T-cell (primary cell): ENCODE measurements around the gene ENDOD1. TPM values are rescaled to one million over a fixed set of nuclear protein-coding genes. Genes with fewer than 3 reads are reported as not detected.

ENCODE experiments used
- ATAC-seq, 4 experiments: fragments of 200-7000 bp in 3 of 4; fragments of 150-1000 bp in 1 of 4; cut with Tn5 transposase; replicated peaks in 1 of 4; 1 replicate in 3 of 4; 2 replicates in 1 of 4; pipeline ENCODE4 v1.10.0; 2021; ENCODE audit warnings: moderate library complexity in 3 of 4, mild to moderate bottlenecking in 2 of 4, moderate number of reproducible peaks in 1 of 4
- CTCF ChIA-PET, 2 donors: fragments of 300-600 bp; sonication (Branson Sonifier 250); formaldehyde crosslinking; loops; one replicate each; lab custom pipeline; 2022; ENCODE audit warnings: antibody characterized with exemption in 2 of 2; lab: Charles Lee
- POLR2A ChIA-PET, 2 donors: fragments of 300-600 bp; sonication (Branson Sonifier 250); formaldehyde crosslinking; loops; one replicate each; lab custom pipeline; 2022; ENCODE audit warnings: antibody characterized with exemption in 2 of 2; lab: Charles Lee
- DNase-seq, 35 experiments: peaks; one replicate each; pipeline versions ENCODE4 v3.0.0 to v3.0.0-alpha.2; 2013 to 2023
- H3K27ac ChIP-seq: one replicate; pipeline ENCODE4 v1.5.1; 2013; ENCODE audit warnings: low read length
- H3K27me3 ChIP-seq, 2 experiments: replicated peaks in 1 of 2; 1 replicate in 1 of 2; 2 replicates in 1 of 2; pipeline versions ENCODE4 v1.6.1 to v1.7.0; 2013; ENCODE audit warnings: low read length in 1 of 2, mixed read lengths in 1 of 2; ENCODE audit not compliant: control insufficient read depth in 2 of 2, insufficient read depth in 2 of 2; ENCODE audit errors: extremely low read depth in 1 of 2
- H3K36me3 ChIP-seq, 2 donors: 1 replicate in 1 of 2; 2 replicates in 1 of 2; pipeline versions ENCODE4 v1.6.1 to v1.7.0; 2013; ENCODE audit warnings: low read length in 1 of 2; ENCODE audit not compliant: control insufficient read depth in 2 of 2, insufficient read depth in 1 of 2; ENCODE audit errors: extremely low read depth in 1 of 2
- H3K4me1 ChIP-seq, 2 experiments: 1 replicate in 1 of 2; 2 replicates in 1 of 2; pipeline versions ENCODE4 v1.6.1 to v1.7.0; 2013; ENCODE audit warnings: low read length in 2 of 2, mixed read lengths in 1 of 2; ENCODE audit not compliant: insufficient read depth in 2 of 2, control insufficient read depth in 1 of 2; ENCODE audit errors: extremely low read depth in 1 of 2
- H3K4me3 ChIP-seq, 2 donors: 1 replicate in 1 of 2; 2 replicates in 1 of 2; pipeline versions ENCODE4 v1.5.1 to v1.7.0; 2013; ENCODE audit warnings: mild to moderate bottlenecking in 2 of 2, low read length in 1 of 2, moderate library complexity in 1 of 2; ENCODE audit not compliant: control insufficient read depth in 1 of 2; ENCODE audit errors: extremely low read depth in 1 of 2
- H3K9me3 ChIP-seq: 2 replicates; pipeline ENCODE4 v1.7.0; 2013
- H3K27ac Mint-ChIP-seq, 2 donors: one replicate each; pipeline ENCODE4 v1.8.0; 2020 to 2021; ENCODE audit warnings: mild to moderate bottlenecking in 2 of 2, mixed read lengths in 2 of 2
- H3K27me3 Mint-ChIP-seq, 2 donors: one replicate each; pipeline ENCODE4 v1.8.0; 2021 to 2022; ENCODE audit warnings: mixed read lengths in 2 of 2
- H3K36me3 Mint-ChIP-seq: one replicate; pipeline ENCODE4 v1.8.0; 2021; ENCODE audit warnings: mixed read lengths
- H3K4me1 Mint-ChIP-seq, 3 donors: one replicate each; pipeline ENCODE4 v1.8.0; 2020 to 2022; ENCODE audit warnings: mixed read lengths in 3 of 3, mild to moderate bottlenecking in 1 of 3
- H3K4me3 Mint-ChIP-seq, 3 donors: one replicate each; pipeline ENCODE4 v1.8.0; 2020 to 2022; ENCODE audit warnings: mild to moderate bottlenecking in 3 of 3, mixed read lengths in 3 of 3, moderate library complexity in 3 of 3
- H3K9me3 Mint-ChIP-seq, 3 donors: one replicate each; pipeline ENCODE4 v1.8.0; 2020 to 2022; ENCODE audit warnings: mixed read lengths in 3 of 3
- WGBS: methylation state at CpG from one replicate; pipeline ENCODE4 v1.1.5; 2013; ENCODE audit warnings: missing lambda C conversion rate; ENCODE audit not compliant: insufficient coverage; 5-methylcytosine and 5-hydroxymethylcytosine counted together
- total RNA-seq, 35 experiments: library from RNA in 6 of 35; stranded (reverse) in 6 of 35; fragments of 120-200 nt in 1 of 35; gene quantifications; one replicate each; pipeline versions ENCODE4 v1.2.1 to v1.2.4 and lab custom pipeline; 2013 to 2026

Gene ENDOD1
- total RNA-seq, 5 donors from 2014 or later (not counting 1 experiment from before 2014, with no cell fraction given): 7.4 to 13.1 (median 9.8) TPM

DNA sequence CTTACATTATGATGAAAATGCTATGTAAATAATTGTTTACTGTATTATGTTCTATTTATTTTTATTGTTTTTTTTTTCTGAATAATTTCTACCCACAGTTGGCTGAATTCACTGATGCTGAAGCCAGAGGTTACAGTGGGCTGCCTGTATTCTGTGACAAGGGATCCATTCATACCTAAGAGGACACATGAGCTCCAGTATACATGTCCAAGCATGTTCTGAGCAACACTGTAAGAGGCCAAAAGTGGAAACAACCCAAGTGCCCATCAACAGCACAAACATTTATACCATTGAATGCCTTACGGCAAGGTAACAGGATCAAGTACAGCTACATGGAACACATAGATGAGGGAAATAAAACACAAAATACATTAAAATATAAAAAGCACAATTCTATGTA is 24.3 kb upstream of the ENDOD1 start:
- no peak for ATAC-seq

DNA sequence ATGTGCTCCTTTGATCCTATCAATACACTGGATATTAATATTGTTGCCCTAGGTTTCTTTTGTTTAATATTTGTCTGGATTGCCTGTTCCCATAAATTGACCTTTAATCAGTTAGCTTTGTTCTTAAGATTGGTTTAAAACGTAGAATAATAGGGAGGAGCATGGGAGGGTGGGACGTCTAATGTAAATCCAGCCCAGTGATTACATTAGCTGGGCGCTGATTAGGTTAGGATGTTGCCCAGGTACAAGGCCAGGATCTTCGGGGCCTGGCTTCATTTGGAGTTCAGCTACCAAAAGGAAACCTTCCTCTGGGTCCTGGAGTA is 23.0 kb upstream of the ENDOD1 start, which contains the start of gene SRSF8:
SRSF8 (plus strand) TSS at position 204 of the 323 bp plus-strand sequence. CDS start 308 bp downstream, outside the sequence.
- H3K4me3 Mint-ChIP-seq: peak within 1 kb of the TSS; percentile 94 to 100 (median 97)
- peaks cover 0 to 2% of the 10 kb centered on the region in 2 donors for H3K36me3 ChIP-seq
- H3K4me1 ChIP-seq: peaks cover 9% of the 10 kb centered on the region in 2 experiments
- peak within 1 kb of the TSS; percentile 72 to 93 for H3K4me3 ChIP-seq
- ChIA-PET POLR2A (interaction anchor here (0.5 to 3.1 kb wide), 8 partner anchors 18 to 723 kb away, joined by 3 to 33 read pairs (median 6); partner anchors contain the start of genes FAM76B (in 2 of the 2), CWC15 (in 1 of the 2), ENDOD1 (in 1 of the 2) and KDM4D (in 1 of the 2)), CTCF (interaction anchor here (0.5 to 5.7 kb wide), 19 partner anchors 10 to 724 kb away, joined by 3 to 73 read pairs (median 5); partner anchors contain the start of genes ENDOD1 (in 2 of the 2), CEP57 (in 1 of the 2), CWC15 (in 1 of the 2) and FAM76B (in 1 of the 2))
- no peaks in the 10 kb centered on the region for H3K9me3 ChIP-seq
- peak within 1 kb of the TSS; percentile 91 for H3K27ac ChIP-seq
- H3K27ac Mint-ChIP-seq: peak within 1 kb of the TSS; percentile 97 to 99
- H3K27me3 ChIP-seq: no peaks in the 10 kb centered on the region
- peaks cover 28 to 37% (median 30%) of the 10 kb centered on the region in 3 donors for H3K4me1 Mint-ChIP-seq
- H3K36me3 Mint-ChIP-seq: peaks cover 9% of the 10 kb centered on the region
- DNase-seq (no peak), ATAC-seq (peak; percentile 14 to 25 (median 20))
- no peaks in the 10 kb centered on the region for H3K27me3 Mint-ChIP-seq
- H3K9me3 Mint-ChIP-seq: no peaks in the 10 kb centered on the region
- 0% methylated on average over 2 of the region's 4 CpGs for WGBS

More for the DNA sequence above, 24.3 kb upstream of the ENDOD1 start:
- peaks cover 0 to under 1% of the 10 kb centered on the region in 2 donors for H3K36me3 ChIP-seq
- no peak overlapping the region for H3K27ac Mint-ChIP-seq
- H3K4me1 ChIP-seq: peaks cover 8 to 9% of the 10 kb centered on the region in 2 experiments
- WGBS: no CpG with 5 or more reads among the region's 1 CpG
- POLR2A ChIA-PET: interaction anchor here in 1 of 2 donors (0.6 kb wide), 1 partner anchor 87 kb away, joined by 19 read pairs; no protein-coding TSS in a partner anchor
- no peaks in the 10 kb centered on the region for H3K27me3 ChIP-seq
- H3K27me3 Mint-ChIP-seq: peaks cover 0 to under 1% of the 10 kb centered on the region in 2 donors
- peaks cover 17 to 25% (median 19%) of the 10 kb centered on the region in 3 donors for H3K4me1 Mint-ChIP-seq
- no peak overlapping the region for H3K4me3 ChIP-seq
- H3K36me3 Mint-ChIP-seq: peaks cover 3% of the 10 kb centered on the region
- no peaks in the 10 kb centered on the region for H3K9me3 ChIP-seq
- H3K9me3 Mint-ChIP-seq: no peaks in the 10 kb centered on the region
- CTCF ChIA-PET: interaction anchor here in 1 of 2 donors (0.5 to 0.6 kb wide), 2 partner anchors 62 to 946 kb away, joined by 3 to 4 read pairs; no protein-coding TSS in a partner anchor
- H3K4me3 Mint-ChIP-seq: no peak overlapping the region
- H3K27ac ChIP-seq: no peak overlapping the region
- DNase-seq: no peak

DNA sequence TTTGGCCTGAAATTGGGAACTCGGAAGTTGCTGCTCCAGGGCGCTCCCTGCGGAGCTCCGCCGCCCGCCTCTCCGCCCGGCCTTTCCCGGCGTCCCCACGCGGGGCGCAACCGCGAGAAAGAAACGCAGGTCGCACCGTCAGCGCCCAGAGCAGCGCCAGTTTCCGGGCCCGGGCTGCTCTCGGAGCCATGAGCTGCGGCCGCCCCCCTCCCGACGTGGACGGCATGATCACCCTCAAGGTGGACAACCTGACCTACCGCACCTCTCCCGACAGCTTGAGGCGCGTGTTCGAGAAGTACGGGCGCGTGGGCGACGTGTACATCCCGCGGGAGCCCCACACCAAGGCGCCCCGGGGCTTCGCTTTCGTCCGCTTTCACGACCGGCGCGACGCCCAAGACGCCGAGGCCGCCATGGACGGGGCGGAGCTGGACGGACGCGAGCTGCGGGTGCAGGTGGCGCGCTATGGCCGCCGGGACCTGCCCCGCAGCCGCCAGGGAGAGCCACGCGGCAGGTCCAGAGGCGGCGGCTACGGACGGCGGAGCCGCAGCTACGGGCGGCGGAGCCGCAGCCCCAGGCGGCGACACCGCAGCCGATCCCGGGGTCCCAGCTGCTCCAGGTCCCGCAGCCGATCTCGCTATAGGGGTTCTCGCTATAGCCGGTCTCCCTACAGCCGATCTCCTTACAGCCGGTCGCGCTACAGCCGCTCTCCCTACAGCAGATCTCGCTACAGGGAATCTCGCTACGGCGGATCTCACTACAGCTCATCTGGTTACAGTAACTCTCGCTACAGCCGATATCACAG is 22.4 kb upstream of the ENDOD1 start:
- CTCF ChIA-PET: interaction anchor here (0.5 to 5.7 kb wide), 27 partner anchors 9 to 1332 kb away, joined by 3 to 73 read pairs (median 4); partner anchors contain the start of genes ENDOD1 (in 2 of the 2), CCDC82 (in 1 of the 2), CEP57 (in 1 of the 2) and CWC15 (in 1 of the 2)
- Histone ChIP-seq H3K4me1 (peaks cover 9% of the 10 kb centered on the region in 2 experiments), H3K4me3 (peak overlapping the region; percentile 72 to 93), H3K9me3 (no peaks in the 10 kb centered on the region), H3K27ac (peak overlapping the region; percentile 91), H3K27me3 (no peaks in the 10 kb centered on the region), H3K36me3 (peaks cover 0 to 2% of the 10 kb centered on the region in 2 donors)
- peak overlapping the region; percentile 94 to 100 (median 97) for H3K4me3 Mint-ChIP-seq
- WGBS: 0% methylated on average over 98 of the region's 98 CpGs
- DNase-seq (peak; percentile 34 to 83 (median 60)), ATAC-seq (peak; percentile 74 to 78 (median 77))
- no peaks in the 10 kb centered on the region for H3K27me3 Mint-ChIP-seq
- POLR2A ChIA-PET: interaction anchor here (0.5 to 3.1 kb wide), 12 partner anchors 18 to 1326 kb away, joined by 3 to 33 read pairs (median 4); partner anchors contain the start of genes CWC15 (in 2 of the 2), FAM76B (in 2 of the 2), KDM4D (in 2 of the 2) and SESN3 (in 2 of the 2)
- no peaks in the 10 kb centered on the region for H3K9me3 Mint-ChIP-seq
- peaks cover 30 to 40% (median 31%) of the 10 kb centered on the region in 3 donors for H3K4me1 Mint-ChIP-seq
- H3K27ac Mint-ChIP-seq: peak overlapping the region; percentile 97 to 99
- H3K36me3 Mint-ChIP-seq: peaks cover 9% of the 10 kb centered on the region

DNA sequence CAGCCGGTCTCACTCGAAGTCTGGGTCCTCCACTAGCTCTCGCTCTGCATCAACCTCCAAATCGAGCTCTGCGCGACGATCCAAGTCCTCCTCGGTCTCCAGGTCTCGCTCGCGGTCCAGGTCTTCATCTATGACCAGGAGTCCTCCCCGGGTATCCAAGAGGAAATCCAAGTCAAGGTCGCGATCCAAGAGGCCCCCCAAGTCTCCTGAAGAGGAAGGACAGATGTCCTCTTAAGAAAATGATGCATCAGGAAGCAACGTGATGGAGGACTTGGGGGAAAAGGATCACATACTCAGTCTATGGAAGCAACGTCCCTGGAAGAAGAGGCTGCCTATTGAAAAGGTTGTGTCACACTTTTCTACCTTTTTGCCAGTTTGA is 21.8 kb upstream of the ENDOD1 start:
- DNase-seq: peak in 5 of 35 experiments; percentile 30 to 43 (median 35)
- 0% methylated on average over 10 of the region's 16 CpGs for WGBS
- Mint-ChIP-seq H3K36me3 (peaks cover 13% of the 10 kb centered on the region), H3K9me3 (no peaks in the 10 kb centered on the region), H3K27me3 (no peaks in the 10 kb centered on the region), H3K4me3 (peak overlapping the region; percentile 94 to 100 (median 97)), H3K27ac (peak overlapping the region; percentile 97 to 99), H3K4me1 (peaks cover 33 to 43% (median 35%) of the 10 kb centered on the region in 3 donors)
- peak overlapping the region; percentile 91 for H3K27ac ChIP-seq
- ATAC-seq: no peak
- ChIA-PET CTCF (interaction anchor here (0.6 to 5.7 kb wide), 26 partner anchors 9 to 1322 kb away, joined by 3 to 73 read pairs (median 5); partner anchors contain the start of genes ENDOD1 (in 2 of the 2), CCDC82 (in 1 of the 2), CWC15 (in 1 of the 2) and FAM76B (in 1 of the 2)), POLR2A (interaction anchor here (1.0 to 3.1 kb wide), 7 partner anchors 21 to 1326 kb away, joined by 3 to 33 read pairs (median 4); partner anchors contain the start of genes SESN3 (in 2 of the 2), C11orf54 (in 1 of the 2), CWC15 (in 1 of the 2) and ENDOD1 (in 1 of the 2))
- H3K4me1 ChIP-seq: peaks cover 9% of the 10 kb centered on the region in 2 experiments
- no peaks in the 10 kb centered on the region for H3K9me3 ChIP-seq
- peak overlapping the region; percentile 72 to 93 for H3K4me3 ChIP-seq
- H3K36me3 ChIP-seq: peaks cover 0 to 2% of the 10 kb centered on the region in 2 donors
- no peaks in the 10 kb centered on the region for H3K27me3 ChIP-seq

DNA sequence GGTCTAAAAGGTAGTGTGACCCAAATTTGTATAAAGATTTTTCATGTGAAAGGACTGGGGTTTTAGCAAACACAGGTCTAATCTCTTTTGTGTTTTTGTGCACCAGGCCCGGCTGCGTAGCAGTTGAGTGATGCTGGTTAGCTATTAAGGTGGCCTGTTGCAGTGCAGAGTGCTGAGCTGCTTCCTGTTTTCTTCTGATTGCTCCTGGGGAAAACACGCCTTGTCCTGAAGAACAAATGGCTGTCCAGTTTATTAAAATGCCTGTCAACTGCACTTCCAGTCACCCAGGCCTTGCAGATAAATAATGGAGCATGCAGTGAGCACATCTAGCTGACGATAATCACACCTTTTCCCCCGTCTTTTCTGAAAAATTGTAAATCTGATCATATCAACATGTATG is 21.1 kb upstream of the ENDOD1 start:
- H3K36me3 ChIP-seq: peaks cover 0 to 2% of the 10 kb centered on the region in 2 donors
- no peaks in the 10 kb centered on the region for H3K9me3 Mint-ChIP-seq
- H3K4me3 Mint-ChIP-seq: peak overlapping the region; percentile 94 to 100 (median 97)
- H3K4me1 ChIP-seq: peaks cover 9% of the 10 kb centered on the region in 2 experiments
- peak overlapping the region; percentile 91 for H3K27ac ChIP-seq
- CTCF ChIA-PET: interaction anchor here (0.5 to 5.7 kb wide), 20 partner anchors 16 to 1833 kb away, joined by 3 to 73 read pairs (median 4); partner anchors contain the start of genes ENDOD1 (in 2 of the 2), SESN3 (in 2 of the 2), CCDC82 (in 1 of the 2) and CWC15 (in 1 of the 2)
- H3K27me3 ChIP-seq: no peaks in the 10 kb centered on the region
- DNase-seq: peak; percentile 23 to 86 (median 63)
- H3K27me3 Mint-ChIP-seq: no peaks in the 10 kb centered on the region
- WGBS: 0% methylated on average over 3 of the region's 5 CpGs
- POLR2A ChIA-PET: interaction anchor here (0.7 to 3.1 kb wide), 8 partner anchors 21 to 1327 kb away, joined by 3 to 33 read pairs (median 4); partner anchors contain the start of genes C11orf54 (in 1 of the 2), CWC15 (in 1 of the 2), ENDOD1 (in 1 of the 2) and FAM76B (in 1 of the 2)
- H3K9me3 ChIP-seq: no peaks in the 10 kb centered on the region
- peaks cover 13% of the 10 kb centered on the region for H3K36me3 Mint-ChIP-seq
- H3K4me1 Mint-ChIP-seq: peaks cover 33 to 46% (median 35%) of the 10 kb centered on the region in 3 donors
- H3K4me3 ChIP-seq: peak overlapping the region; percentile 72 to 93
- H3K27ac Mint-ChIP-seq: peak overlapping the region; percentile 97 to 99
- ATAC-seq: peak; percentile 56 to 72 (median 61)
